DMS153 (cell line): ENCODE results near the gene LRPAP1.
A peak's percentile ranks its signal among the peaks of the same experiment; 100 is the strongest.
"Not testable (repeated sequence)": the region's sequence is repeated elsewhere in the genome, so short reads cannot be mapped to it uniquely, and the experiment has no call there.

ENCODE experiments used
- DNase-seq: peaks from one replicate; lab custom pipeline; 2025; lab: John Stamatoyannopoulos, UW

Gene LRPAP1

DNA sequence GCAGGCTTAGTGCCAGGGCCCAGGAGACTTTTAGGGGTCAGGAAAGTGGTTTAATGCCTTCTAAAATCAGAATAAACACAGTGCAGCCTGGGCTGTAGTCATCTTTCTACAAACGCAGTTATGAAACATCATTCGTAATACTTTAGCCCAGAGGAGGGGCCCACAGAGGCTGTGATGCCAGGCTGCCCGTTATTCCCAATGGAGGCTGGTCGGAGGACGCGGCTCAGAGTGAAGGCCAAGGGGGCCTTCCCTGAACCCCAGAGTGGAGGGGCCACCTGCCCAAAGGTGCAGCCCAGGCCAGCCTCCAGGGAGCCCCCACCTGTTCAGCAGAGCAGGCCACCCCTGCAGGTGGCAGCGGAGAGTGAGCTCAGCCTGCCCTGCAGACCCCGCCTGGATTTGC, 29.9 kb upstream of the LRPAP1 start:
- DNase-seq = not testable (repeated sequence)

DNA sequence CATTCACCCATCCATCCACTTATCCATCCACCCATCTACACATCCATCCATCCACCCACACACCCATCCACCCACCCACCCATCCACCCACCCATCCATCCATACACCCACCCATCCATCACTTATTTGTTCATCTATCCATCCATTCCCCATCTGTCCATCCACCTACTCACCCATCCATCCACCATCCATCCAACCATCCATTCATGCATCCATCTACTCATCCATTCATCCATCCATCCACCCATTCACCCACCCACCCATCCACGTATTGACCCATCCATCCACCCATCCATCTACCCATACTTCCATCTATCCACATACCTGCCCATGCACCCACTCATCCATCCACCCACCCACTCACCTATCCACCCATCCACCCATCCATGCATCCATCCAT, 28.2 kb upstream of the LRPAP1 start:
- DNase-seq = not testable (repeated sequence)

DNA sequence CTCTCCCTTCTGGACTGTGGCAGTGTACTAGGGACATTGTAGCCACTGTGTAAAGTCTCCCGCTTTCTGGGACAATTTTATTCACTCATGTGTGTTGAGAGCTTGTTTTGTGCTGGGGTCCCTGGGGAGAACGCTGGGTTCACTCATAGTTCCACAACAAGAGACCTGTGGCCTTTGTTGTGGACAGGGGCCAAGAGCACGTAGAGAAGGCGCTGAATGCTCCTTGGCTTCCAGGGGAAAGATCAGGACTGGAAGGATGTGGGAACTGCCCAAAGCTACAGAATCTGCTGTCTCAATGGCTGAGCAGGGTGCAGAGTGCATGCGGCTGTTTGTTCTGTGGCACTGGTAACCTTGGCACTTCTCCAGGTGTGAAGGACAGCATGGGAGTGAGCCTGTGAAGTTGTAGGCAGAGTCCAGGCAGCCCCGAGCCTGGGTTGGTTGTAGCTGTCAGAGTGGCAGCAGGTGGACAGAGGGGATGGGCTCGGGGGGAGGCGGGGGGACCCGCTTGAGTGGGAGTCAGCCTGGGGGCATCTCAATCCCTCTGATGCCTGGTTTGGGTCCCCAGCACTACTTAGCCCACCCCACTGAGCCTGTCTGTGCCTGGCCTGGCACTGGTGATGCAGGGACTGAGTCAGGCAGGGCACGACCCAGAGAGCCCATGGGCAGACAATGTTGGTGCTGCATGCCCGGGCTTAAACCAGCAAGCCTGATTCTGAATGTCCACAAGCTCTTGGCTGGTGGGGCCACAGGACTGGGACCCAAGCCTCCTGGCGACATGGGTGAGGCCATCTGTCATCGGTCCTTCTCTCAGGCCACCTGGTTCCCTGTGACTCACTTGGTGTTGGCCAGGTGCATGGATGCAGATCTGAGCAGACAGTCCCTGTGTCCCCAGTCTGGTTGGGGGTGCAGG, 27.4 kb upstream of the LRPAP1 start:
- not testable (repeated sequence) for DNase-seq

DNA sequence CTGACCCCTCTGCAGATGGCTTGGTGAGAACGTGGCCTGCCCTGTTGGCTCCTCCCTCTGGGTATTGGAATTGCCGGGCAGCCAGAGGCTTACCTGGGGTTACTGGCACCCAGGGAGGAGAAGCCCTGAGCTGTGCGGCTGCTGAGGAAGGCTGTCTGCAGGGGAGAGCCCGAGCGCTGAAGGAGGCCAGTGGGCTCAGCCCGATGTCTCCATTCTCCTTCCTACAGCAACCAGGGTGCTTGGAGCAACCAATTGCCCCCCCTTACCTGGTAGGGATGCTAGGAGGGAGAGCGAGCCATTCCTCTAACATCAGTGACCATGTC, 26.3 kb upstream of the LRPAP1 start:
- DNase-seq = not testable (repeated sequence)

DNA sequence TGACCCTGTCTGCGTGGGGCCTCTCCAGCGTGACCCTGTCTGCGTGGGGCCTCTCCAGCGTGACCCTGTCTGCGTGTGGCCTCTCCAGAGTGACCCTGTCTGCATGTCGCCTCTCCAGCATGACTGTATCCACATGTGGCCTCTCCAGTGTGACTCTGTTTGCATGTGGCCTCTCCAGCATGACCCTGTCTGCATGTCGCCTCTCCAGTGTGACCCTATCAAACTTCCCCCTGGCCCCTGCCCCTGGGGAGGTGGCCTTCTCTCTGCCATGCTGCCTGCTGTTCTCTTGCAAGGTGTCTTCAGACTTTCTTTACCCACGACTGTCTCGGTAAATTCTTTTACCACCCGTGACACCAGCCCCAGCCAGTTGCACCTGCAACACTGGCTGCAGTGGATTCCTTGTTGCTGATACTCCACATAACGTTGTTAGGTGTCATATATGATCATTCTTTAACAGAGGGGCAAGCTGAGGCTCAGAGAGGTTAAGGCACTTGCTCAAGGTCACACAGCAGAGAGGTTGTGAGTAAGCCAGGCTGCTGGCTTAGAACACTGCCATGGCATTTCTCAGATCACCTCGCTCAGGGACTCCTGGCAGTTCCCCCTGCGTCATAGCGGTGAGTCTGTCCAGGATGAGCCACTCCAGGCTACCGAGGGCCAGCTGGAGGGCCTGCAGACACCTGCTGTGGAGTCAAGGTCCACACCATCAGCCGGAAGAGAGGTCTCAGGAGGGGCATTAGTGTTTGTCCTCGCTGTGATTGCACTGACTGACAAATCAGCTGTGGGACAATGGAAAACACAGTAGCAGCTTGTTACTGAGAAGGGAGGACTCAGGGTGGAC, 25.7 kb upstream of the LRPAP1 start:
- DNase-seq = not testable (repeated sequence)

DNA sequence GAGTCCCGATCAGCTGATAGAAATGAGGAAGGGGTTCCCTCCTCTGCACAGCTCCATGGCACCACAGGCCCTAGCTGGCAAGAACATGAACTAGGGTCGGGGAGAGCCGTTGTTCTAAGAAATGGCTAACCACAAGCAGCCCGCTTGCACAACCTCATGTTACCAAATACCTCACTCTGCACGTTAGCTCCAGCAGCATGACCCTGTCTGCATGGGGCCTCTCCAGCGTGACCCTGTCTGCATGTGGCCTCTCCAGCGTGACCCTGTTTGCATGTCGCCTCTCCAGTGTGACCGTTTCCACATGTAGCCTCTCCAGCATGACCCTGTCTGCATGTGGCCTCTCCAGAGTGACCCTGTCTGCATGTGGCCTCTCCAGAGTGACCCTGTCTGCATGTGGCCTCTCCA, 24.9 kb upstream of the LRPAP1 start:
- DNase-seq = not testable (repeated sequence)

DNA sequence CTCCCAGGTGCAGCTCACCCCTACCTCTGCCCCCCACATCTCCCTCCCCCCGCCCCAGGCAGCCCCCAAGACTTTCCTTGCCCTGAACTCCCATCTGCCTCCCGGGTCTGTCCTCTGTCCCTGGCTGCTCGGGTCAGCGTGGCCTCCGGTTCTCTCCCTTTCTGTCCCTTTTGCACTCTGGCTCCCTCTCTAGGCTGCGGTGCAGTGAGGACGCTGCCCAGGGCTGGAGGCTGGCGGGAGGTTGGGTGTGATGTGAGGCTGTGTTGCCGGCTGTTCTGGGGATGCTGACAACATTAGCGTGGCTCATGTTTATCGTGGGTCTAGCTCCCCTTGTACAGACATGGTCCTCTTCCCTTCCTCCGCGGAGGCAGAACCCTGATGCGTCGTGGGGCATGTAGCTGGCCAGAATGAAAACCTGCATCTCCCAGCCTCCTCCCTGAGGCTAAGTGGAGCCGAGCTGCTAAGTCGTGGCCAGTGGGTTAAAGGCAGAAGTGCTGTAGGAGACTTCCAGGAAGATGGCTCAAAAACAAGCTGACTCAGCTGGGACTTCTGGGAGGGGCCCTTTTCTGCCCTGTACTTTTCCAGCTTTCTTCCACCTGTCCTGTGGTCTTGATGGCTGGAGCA, 24.1 kb upstream of the LRPAP1 start:
- not testable (repeated sequence) for DNase-seq

DNA sequence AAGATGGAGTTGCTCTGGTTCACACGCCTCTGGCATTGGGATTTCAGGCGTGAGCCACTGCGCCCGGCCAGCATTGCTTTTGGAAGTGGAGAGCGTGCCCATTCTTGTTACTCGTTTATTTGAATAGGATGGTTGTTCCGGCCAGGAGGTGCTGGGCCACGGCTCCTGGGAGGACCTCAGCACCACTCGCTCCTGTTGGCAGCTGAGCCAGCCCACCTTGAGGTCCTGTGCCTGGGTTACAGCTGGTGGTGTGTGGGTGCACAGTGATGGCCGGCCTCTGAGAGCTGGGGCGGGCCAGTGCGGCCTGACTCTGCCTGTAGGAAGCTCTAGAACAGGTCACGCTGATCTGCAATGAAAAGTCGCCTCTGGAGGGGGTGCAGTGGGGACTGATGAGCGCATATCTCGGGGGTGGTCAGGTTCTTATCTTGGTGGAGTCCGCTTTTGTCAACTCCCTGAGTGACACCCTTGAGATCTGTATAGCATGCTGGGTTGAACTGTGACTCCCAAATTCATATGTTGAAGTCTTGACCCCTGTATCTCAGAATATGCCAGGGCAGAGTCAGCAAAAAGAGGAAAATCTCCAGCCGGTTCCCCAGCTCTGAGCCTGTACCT, 23.3 kb upstream of the LRPAP1 start:
- DNase-seq = not testable (repeated sequence)

DNA sequence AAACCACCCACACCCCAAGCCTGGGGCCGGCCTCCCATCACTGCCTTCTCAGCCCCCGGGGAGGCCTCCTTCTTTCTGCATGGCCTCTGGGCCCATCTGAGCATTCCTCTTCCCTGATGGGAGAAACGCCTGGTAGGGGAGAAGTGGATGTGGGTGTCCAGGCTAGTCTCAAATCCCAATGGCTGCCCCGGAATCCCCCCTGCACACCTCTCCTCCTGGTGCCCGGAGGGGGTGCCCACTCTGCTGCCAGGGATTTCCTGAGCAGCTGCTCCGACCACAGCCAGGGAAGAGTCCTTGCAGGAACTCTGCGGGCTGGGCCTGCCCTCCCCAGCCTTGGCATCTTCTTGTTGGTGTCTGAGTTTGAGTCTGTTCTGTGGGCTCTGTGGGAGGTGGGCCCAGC, 19.1 kb upstream of the LRPAP1 start:
- not testable (repeated sequence) for DNase-seq

DNA sequence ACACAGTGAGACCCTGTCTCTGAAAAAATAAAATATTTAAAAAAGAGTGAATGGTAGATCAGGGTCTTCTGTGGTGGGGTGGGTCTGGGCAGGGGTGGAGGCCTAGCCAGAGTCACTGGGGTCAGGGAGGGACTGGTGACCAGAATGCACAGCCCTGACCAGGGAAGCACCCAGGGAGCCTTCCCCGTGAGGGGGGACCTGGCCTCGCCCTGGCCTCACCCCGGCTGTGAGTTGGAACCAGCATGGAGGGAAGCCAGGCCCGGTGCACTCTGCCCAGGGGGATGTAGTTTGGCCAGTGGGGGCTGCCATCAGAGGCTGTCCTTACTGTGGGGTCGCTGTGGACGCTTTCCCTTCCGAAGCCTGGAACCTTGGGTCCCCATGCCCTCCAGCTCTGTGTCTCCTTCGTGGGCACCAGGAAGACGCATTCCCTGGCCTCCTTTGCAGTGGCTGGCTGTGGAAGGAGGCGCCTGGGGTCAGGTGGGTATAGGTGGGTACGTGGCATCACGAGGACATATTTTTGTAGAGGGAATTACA, 18.6 kb upstream of the LRPAP1 start:
- not testable (repeated sequence) for DNase-seq

DNA sequence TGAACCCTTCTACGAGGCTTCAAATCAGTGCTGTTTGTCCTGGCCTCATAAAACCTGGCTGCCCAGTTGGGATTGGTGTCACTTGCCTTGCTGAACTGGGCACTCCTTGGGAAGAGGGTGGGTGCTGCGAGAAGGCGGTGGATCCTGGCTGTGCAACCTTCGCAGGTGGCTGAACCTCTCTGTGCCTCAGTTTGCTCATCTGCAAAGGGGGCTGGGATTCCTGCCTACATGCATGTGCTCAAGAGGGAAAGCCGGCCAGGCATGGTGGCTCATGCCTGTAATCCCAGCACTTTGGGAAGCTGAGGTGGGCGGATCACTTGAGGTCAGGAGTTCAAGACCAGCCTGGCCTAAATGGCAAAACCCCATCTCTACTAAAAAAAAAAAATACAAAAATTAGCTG, 17.8 kb upstream of the LRPAP1 start:
- DNase-seq = not testable (repeated sequence)

DNA sequence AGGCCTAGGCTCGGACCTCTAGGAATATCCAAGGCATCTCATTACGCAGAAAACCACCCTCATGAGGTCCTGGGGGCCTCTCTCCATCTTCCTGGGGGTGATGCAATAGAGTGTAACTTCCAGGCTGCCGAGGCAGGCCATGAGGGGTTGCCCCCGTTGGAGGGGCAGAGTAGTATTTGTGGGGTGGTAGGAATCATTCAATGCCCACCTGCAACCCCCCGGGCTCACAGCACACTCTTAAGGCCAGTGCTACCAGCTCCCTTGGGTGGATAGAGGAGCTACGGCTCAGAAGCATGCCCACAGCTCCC, 17.4 kb upstream of the LRPAP1 start:
- not testable (repeated sequence) for DNase-seq

DNA sequence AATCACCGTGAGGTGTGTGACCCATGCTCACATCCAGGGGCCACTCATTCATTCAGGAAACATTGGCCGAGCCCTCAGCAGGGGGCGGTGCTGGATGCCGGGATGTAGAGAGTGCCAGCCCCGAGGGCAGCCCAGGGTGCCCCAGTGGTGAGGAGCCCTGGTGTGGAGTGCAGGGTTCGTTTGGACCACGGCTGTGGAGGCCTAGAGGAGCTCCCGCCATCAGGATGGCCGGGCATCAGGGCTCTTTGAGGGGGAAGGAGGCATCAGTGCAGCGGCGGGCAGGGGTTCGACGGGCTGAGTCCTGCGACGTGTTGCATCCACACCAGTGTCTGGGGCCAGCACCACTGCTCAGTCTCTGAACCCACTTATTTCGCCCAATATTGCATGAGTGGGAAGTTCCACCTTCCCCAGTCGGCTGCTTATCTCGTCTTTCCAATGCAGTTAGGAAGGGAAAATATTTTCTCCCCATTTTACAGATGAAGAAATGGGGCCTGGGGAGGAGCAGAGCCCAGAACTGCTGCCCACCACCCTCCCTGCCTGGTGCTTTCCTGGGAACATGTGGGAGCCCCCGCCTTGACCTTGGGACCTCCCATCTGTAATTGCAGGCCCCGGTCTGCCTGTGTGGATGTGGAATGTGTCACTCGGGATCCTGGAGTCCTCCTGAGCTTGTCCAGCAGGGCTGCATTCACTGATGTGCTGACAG, 16.9 kb upstream of the LRPAP1 start:
- not testable (repeated sequence) for DNase-seq

DNA sequence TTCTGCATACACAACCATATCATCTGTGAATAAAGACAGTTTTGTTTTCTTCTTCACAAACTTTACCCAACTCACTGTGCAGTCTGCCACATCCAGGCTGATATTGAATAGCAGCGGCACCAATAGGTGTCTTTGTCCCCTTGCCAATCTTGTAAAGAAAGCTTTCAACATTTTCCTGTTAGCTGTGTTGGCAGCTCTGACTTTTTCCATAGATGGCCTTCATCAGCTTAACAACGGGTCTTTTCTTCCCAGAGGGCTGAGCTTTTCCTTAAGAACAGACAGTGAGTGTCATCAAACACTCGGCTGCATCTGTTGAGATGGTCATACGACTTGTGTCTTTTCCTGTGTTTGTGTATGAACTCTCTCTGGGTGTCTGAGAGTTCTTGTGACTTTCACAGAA, 14.5 kb upstream of the LRPAP1 start:
- not testable (repeated sequence) for DNase-seq

DNA sequence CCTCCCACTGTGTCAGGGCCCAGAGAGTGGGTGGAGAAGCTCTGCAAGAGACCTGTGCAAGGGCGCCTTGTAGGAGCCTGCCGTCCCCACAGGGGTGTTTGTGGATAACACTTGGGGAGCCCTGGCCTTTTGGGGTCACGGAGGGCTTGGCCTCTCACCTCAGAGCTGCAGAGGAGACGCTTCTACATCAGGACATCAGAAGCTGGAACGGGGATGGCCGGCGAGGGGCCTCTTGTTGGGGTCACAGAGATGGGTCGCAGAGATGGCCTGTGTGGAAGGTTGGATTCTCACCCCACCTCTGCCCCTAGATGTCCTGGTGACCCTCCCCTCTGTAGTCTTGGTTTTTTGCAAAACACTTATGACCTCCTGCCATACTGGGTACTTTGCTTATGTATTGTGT, 13.1 kb upstream of the LRPAP1 start:
- DNase-seq = not testable (repeated sequence)

DNA sequence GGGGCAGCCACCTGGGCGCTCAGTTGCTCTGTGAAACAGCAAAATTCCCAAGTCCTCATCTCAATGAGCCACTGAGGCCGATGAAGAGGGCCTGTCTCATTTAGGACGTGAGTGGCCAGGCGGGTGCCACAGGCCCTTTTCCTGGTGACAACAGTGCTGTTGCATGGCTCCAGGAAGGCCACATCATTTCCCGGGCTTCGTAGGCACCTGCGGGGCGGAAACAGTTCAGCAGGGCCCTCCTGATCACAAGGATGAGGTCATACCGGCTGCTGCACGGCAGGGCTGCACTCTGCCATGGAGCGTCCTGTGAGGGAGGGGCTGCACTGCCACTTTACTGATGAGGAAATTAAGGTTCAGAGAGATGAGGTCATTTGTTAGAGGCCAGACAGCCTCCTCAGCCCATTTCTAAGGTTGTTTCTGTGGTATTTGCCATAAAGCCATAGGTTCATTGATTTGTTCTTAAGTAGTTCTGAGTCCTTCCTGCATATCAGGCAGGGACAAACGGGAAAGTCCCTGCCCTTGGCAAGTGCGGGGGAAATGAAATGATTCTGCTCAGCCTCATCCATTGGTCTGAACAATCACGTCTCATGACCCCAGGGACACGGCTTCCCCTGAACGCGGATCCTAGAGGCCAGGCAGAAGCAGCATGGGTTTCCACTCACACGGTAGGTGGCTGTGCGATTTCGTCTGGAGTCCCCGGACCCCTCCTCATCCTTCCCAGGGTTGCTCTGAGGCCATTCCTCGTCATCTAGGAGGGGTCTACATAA, 12.2 kb upstream of the LRPAP1 start:
- peak; percentile 26 for DNase-seq

DNA sequence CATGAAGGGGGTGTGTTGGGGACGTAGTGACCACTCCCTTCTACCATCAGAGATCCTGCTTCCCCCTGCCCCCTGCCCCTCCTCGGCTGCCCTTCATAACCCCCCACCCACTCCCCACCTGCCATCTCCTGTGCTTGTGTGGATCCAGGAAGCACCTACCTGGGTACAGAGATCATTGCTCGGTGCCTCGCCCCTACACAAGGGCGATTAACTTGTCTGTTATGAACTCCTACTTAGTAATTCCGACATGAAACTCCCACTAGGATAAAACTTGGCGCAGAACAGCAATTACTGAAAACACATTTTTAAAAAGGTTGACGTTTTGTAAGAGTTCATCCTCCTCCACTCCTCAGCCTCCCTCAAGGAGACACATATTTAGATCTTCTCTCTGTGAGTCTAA, 11.2 kb upstream of the LRPAP1 start:
- DNase-seq = not testable (repeated sequence)

DNA sequence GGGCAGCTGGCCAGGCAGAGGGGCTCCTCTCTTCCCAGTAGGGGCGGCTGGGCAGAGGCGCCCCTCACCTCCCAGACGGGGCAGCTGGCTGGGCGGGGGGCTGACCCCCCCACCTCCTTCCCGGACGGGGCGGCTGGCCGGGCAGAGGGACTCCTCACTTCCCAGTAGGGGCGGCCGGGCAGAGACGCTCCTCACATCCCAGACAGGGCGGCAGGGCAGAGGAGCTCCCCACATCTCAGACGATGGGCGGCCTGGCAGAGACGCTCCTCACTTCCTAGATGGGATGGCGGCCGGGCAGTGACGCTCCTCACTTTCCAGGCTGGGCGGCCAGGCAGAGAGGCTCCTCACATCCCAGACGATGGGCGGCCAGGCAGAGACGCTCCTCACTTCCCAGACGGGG, 6.7 kb upstream of the LRPAP1 start:
- DNase-seq = not testable (repeated sequence)

DNA sequence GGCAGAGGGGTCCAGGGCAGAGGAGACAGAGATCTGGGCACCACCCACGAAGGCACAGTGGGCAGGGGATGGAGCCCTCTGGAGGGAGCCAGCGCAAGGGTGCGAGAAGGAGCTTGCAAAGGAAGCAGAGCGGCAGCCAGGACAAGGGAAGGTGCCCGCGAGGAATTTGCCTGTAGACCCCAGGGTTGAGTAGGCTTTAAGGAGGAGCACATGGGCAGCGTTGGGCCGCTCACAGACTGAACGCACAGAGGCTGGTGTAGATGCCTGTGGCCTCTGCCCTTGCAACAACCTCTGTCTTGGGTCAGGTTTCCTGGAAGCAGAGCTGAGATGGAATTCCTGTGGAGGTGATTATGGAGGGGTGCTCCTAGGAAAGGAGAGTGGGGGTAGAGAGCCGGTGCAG, 3.6 kb upstream of the LRPAP1 start:
- DNase-seq = not testable (repeated sequence)

DNA sequence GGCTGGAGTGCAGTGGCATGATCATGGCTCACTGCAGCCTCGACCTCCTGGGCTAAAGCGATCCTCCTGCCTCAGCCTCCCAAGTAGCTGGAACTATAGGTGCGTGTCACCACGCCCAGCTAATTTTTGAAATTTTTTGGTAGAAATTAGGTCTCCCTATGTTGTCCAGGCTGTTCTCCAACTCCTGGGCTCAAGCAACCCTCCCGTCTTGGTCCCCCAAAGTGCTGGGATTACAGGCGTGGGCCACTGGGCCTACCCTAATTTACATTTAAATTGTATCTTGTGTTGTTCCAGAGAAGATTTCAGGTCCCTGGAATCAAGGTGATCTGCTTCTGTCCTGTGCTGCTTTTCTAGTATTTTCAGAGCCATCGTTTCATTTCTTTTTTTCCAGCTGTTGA, 1.2 kb upstream of the LRPAP1 start:
- no peak for DNase-seq
